ENCODE data around the gene CAB39L.

The CAB39L gene

GRCh38 chr13:49436890-49437289, 7.0 kb downstream of the CAB39L start:
- H3K9me3 ChIP-seq (ENCODE audit: insufficient read depth, low read depth, low read length): no peaks in the 10 kb centered on the region
- no peak overlapping the region for H2AFZ ChIP-seq (ENCODE audit: insufficient read depth, low read length, poor library complexity)
- H3K4me1 ChIP-seq (ENCODE audit: control insufficient read depth in 1 of 2, insufficient read depth in 2 of 2, low read length in 2 of 2): no peaks in the 10 kb centered on the region
- no peak overlapping the region for H3K4ac ChIP-seq (ENCODE audit: low read depth, low read length)
- no peak overlapping the region for H2AK5ac ChIP-seq (ENCODE audit: low read length)
- H2BK5ac ChIP-seq (ENCODE audit: low read depth, low read length, poor library complexity): no peak overlapping the region
- H4K12ac ChIP-seq (ENCODE audit: low read depth, low read length): no peak overlapping the region
- peak in 1 of 2 donors; percentile 51 for DNase-seq
- H3K27me3 ChIP-seq (ENCODE audit: insufficient read depth, low read length): no peaks in the 10 kb centered on the region
- no peak overlapping the region for H4K91ac ChIP-seq (ENCODE audit: low read depth, low read length)
- no peaks in the 10 kb centered on the region for H3K79me1 ChIP-seq (ENCODE audit: low read length)
- no peak overlapping the region for H3K23ac ChIP-seq (ENCODE audit: low read length)
- no CpG with 5 or more reads among the region's 3 CpGs for whole genome bisulfite sequencing (ENCODE audit: extremely low coverage, insufficient coverage, insufficient read length)
- no peaks in the 10 kb centered on the region for H3K79me2 ChIP-seq (ENCODE audit: control insufficient read depth, insufficient read depth, low read length, poor library complexity)
- no peak overlapping the region for H3K4me2 ChIP-seq (ENCODE audit: low read length)
- H4K8ac ChIP-seq (ENCODE audit: low read depth, low read length): no peak overlapping the region
- H3K18ac ChIP-seq (ENCODE audit: low read length): no peak overlapping the region
- no peak overlapping the region for H3K4me3 ChIP-seq (ENCODE audit: low read depth, low read length)
- H3K27ac ChIP-seq (ENCODE audit: low read depth, low read length): no peak overlapping the region
- H3K14ac ChIP-seq (ENCODE audit: low read length): no peak overlapping the region
- no peak overlapping the region for H2BK120ac ChIP-seq (ENCODE audit: insufficient read depth, low read length, poor library complexity)
- H2BK12ac ChIP-seq (ENCODE audit: low read length): no peak overlapping the region
- no peak overlapping the region for H3K9ac ChIP-seq (ENCODE audit: low read length)
- H3K36me3 ChIP-seq (ENCODE audit: control insufficient read depth in 1 of 2, insufficient read depth in 2 of 2, low read length in 2 of 2): no peaks in the 10 kb centered on the region

DNA sequence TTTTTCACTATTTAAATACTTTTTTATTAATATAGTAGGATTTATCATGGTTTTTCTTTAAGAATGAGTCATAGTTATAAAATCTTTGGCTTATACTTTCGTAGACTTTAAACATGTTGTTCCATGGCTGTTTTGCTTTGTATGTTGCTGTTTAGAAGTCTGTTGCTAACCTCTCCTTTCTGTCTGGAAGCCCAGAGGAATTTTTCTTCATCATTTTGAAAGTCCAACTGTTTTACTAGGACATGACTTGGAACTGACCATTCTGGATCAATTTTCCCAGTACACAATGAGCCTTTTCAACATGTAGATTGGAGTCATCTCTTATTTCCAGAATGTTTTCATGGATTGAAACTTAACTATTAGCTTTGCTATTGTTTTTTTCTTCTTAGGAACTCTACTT, 7.9 kb downstream of the CAB39L start:
- Histone ChIP-seq H2BK12ac (ENCODE audit: low read length) (no peak overlapping the region), H2AFZ (ENCODE audit: insufficient read depth, low read length, poor library complexity) (no peak overlapping the region), H2BK5ac (ENCODE audit: low read depth, low read length, poor library complexity) (no peak overlapping the region), H3K4me2 (ENCODE audit: low read length) (no peak overlapping the region), H3K36me3 (ENCODE audit: control insufficient read depth in 1 of 2, insufficient read depth in 2 of 2, low read length in 2 of 2) (no peaks in the 10 kb centered on the region), H4K8ac (ENCODE audit: low read depth, low read length) (no peak overlapping the region), H3K4me3 (ENCODE audit: low read depth, low read length) (no peak overlapping the region), H3K79me2 (ENCODE audit: control insufficient read depth, insufficient read depth, low read length, poor library complexity) (no peaks in the 10 kb centered on the region), H3K23ac (ENCODE audit: low read length) (no peak overlapping the region), H4K12ac (ENCODE audit: low read depth, low read length) (no peak overlapping the region), H4K91ac (ENCODE audit: low read depth, low read length) (no peak overlapping the region), H2BK120ac (ENCODE audit: insufficient read depth, low read length, poor library complexity) (no peak overlapping the region), H3K27ac (ENCODE audit: low read depth, low read length) (no peak overlapping the region), H3K79me1 (ENCODE audit: low read length) (no peaks in the 10 kb centered on the region), H3K9ac (ENCODE audit: low read length) (no peak overlapping the region), H3K27me3 (ENCODE audit: insufficient read depth, low read length) (no peaks in the 10 kb centered on the region), H3K18ac (ENCODE audit: low read length) (no peak overlapping the region), H3K4ac (ENCODE audit: low read depth, low read length) (no peak overlapping the region), H3K4me1 (ENCODE audit: control insufficient read depth in 1 of 2, insufficient read depth in 2 of 2, low read length in 2 of 2) (no peaks in the 10 kb centered on the region), H3K14ac (ENCODE audit: low read length) (no peak overlapping the region), H2AK5ac (ENCODE audit: low read length) (no peak overlapping the region), H3K9me3 (ENCODE audit: insufficient read depth, low read depth, low read length) (no peaks in the 10 kb centered on the region)
- no CpG with 5 or more reads among the region's 1 CpG for WGBS (ENCODE audit: extremely low coverage, insufficient coverage, insufficient read length)
- no peak for DNase-seq

- H3K79me2 ChIP-seq (ENCODE audit: control insufficient read depth, insufficient read depth, low read length, poor library complexity): no peaks in the 10 kb centered on the region
- H3K36me3 ChIP-seq (ENCODE audit: control insufficient read depth in 1 of 2, insufficient read depth in 2 of 2, low read length in 2 of 2): no peaks in the 10 kb centered on the region
- H4K12ac ChIP-seq (ENCODE audit: low read depth, low read length): no peak overlapping the region
- H2AK5ac ChIP-seq (ENCODE audit: low read length): no peak overlapping the region
- H3K27ac ChIP-seq (ENCODE audit: low read depth, low read length): no peak overlapping the region
- H2BK12ac ChIP-seq (ENCODE audit: low read length): no peak overlapping the region
- no peak overlapping the region for H2BK120ac ChIP-seq (ENCODE audit: insufficient read depth, low read length, poor library complexity)
- no peak overlapping the region for H2BK5ac ChIP-seq (ENCODE audit: low read depth, low read length, poor library complexity)
- H3K18ac ChIP-seq (ENCODE audit: low read length): no peak overlapping the region
- H3K14ac ChIP-seq (ENCODE audit: low read length): no peak overlapping the region
- H3K9me3 ChIP-seq (ENCODE audit: insufficient read depth, low read depth, low read length): no peaks in the 10 kb centered on the region
- H3K23ac ChIP-seq (ENCODE audit: low read length): no peak overlapping the region
- no CpG with 5 or more reads among the region's 1 CpG for WGBS (ENCODE audit: extremely low coverage, insufficient coverage, insufficient read length)
- no peak overlapping the region for H3K9ac ChIP-seq (ENCODE audit: low read length)
- H3K4me1 ChIP-seq (ENCODE audit: control insufficient read depth in 1 of 2, insufficient read depth in 2 of 2, low read length in 2 of 2): no peaks in the 10 kb centered on the region
- peak; percentile 91 to 96 for DNase-seq
- no peaks in the 10 kb centered on the region for H3K79me1 ChIP-seq (ENCODE audit: low read length)
- no peak overlapping the region for H3K4me3 ChIP-seq (ENCODE audit: low read depth, low read length)
- H2AFZ ChIP-seq (ENCODE audit: insufficient read depth, low read length, poor library complexity): no peak overlapping the region
- H3K4me2 ChIP-seq (ENCODE audit: low read length): no peak overlapping the region
- H3K27me3 ChIP-seq (ENCODE audit: insufficient read depth, low read length): no peaks in the 10 kb centered on the region
- no peak overlapping the region for H4K91ac ChIP-seq (ENCODE audit: low read depth, low read length)
- no peak overlapping the region for H4K8ac ChIP-seq (ENCODE audit: low read depth, low read length)
- no peak overlapping the region for H3K4ac ChIP-seq (ENCODE audit: low read depth, low read length)
Observed at GRCh38 chr13:49429121-49429520, 14.7 kb downstream of the CAB39L start.

- WGBS (ENCODE audit: extremely low coverage, insufficient coverage, insufficient read length): no CpG with 5 or more reads among the region's 2 CpGs
- peak; percentile 87 to 91 for DNase-seq
- Histone ChIP-seq H4K12ac (ENCODE audit: low read depth, low read length) (no peak overlapping the region), H2BK5ac (ENCODE audit: low read depth, low read length, poor library complexity) (no peak overlapping the region), H4K8ac (ENCODE audit: low read depth, low read length) (no peak overlapping the region), H3K23ac (ENCODE audit: low read length) (no peak overlapping the region), H2AFZ (ENCODE audit: insufficient read depth, low read length, poor library complexity) (no peak overlapping the region), H3K4me3 (ENCODE audit: low read depth, low read length) (no peak overlapping the region), H3K14ac (ENCODE audit: low read length) (no peak overlapping the region), H2BK12ac (ENCODE audit: low read length) (no peak overlapping the region), H3K9ac (ENCODE audit: low read length) (no peak overlapping the region), H3K36me3 (ENCODE audit: control insufficient read depth in 1 of 2, insufficient read depth in 2 of 2, low read length in 2 of 2) (no peaks in the 10 kb centered on the region), H3K9me3 (ENCODE audit: insufficient read depth, low read depth, low read length) (no peaks in the 10 kb centered on the region), H3K18ac (ENCODE audit: low read length) (no peak overlapping the region), H3K27ac (ENCODE audit: low read depth, low read length) (no peak overlapping the region), H2AK5ac (ENCODE audit: low read length) (no peak overlapping the region), H3K79me2 (ENCODE audit: control insufficient read depth, insufficient read depth, low read length, poor library complexity) (no peaks in the 10 kb centered on the region), H2BK120ac (ENCODE audit: insufficient read depth, low read length, poor library complexity) (no peak overlapping the region), H3K4ac (ENCODE audit: low read depth, low read length) (no peak overlapping the region), H3K27me3 (ENCODE audit: insufficient read depth, low read length) (no peaks in the 10 kb centered on the region), H4K91ac (ENCODE audit: low read depth, low read length) (no peak overlapping the region), H3K4me1 (ENCODE audit: control insufficient read depth in 1 of 2, insufficient read depth in 2 of 2, low read length in 2 of 2) (no peaks in the 10 kb centered on the region), H3K79me1 (ENCODE audit: low read length) (no peaks in the 10 kb centered on the region), H3K4me2 (ENCODE audit: low read length) (no peak overlapping the region)
Observed at GRCh38 chr13:49428041-49428763, 15.7 kb downstream of the CAB39L start.

Measured in trophoblast cell (in vitro differentiated cells and primary cell).